NCI-H446 (cell line): ENCODE data around the gene PCDHGA6.

Source experiments
- DNase-seq, 2 experiments: peaks; one replicate each; lab custom pipeline; 2025; lab: John Stamatoyannopoulos, UW

The PCDHGA6 gene

DNA sequence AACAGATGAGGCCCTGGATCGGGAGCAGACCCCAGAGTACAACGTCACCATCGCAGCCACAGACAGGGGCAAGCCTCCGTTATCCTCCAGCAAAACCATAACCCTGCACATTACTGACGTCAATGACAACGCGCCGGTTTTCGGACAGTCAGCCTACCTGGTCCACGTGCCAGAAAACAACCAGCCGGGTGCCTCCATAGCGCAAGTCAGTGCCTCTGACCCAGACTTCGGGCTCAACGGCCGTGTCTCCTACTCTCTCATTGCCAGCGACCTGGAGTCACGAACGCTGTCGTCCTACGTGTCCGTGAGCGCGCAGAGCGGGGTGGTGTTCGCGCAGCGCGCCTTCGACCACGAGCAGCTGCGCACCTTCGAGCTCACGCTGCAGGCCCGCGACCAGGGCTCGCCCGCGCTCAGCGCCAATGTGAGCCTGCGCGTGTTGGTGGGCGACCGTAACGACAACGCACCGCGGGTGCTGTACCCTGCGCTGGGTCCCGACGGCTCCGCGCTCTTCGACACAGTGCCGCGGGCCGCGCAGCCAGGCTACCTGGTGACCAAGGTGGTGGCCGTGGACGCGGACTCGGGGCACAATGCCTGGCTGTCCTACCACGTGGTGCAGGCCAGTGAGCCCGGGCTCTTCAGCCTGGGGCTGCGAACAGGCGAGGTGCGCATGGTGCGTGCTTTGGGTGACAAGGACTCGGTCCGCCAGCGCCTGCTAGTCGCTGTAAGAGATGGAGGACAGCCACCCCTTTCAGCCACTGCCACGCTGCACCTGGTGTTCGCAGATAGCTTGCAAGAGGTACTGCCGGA lies 45.6 kb downstream of the PCDHGA6 start:
- DNase-seq = no peak

GRCh38 chr5:141420855-141421488 lies 47.3 kb downstream of the PCDHGA6 start, which contains the start of gene PCDHGA11:
Gene PCDHGA11, plus strand, starts transcription at chr5:141421051. Its CDS starts 177 bp downstream, at chr5:141421228.
- DNase-seq = peak in 1 of 2 experiments; percentile 37

- no peak for DNase-seq
These were observed 47.8 kb downstream of the PCDHGA6 start for GRCh38 chr5:141421489-141421855.

- no peak for DNase-seq
These were observed 49.1 kb downstream of the PCDHGA6 start for GRCh38 chr5:141422742-141423291.

DNA sequence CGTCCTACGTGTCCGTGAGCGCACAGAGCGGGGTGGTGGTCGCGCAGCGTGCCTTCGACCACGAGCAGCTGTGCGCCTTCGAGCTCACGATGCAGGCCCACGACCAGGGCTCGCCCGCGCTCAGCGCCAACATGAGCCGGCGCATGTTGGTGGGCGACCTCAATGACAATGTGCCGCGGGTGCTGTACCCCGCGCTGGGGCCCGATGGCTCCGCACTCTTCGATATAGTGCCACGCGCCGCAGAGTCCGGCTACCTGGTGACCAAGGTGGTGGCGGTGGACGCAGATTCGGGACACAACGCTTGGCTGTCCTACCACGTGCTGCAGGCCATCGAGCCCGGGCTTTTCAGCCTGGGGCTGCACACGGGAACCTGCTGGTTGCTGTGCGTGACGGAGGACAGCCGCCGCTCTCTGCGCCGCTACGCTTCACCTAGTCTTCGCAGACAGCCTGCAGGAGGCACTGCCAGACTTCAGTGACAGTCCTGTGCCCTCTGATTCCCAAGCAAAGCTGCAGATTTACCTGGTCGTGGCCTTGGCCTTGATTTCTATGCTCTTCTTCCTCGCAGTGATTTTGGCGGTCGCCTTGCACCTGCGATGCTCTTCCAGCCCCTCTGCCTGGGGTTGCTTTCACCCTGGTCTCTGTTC lies 54.2 kb downstream of the PCDHGA6 start:
- no peak for DNase-seq
